GM18907 (cell line): ENCODE measurements around the gene PPP4R3A.
"Not testable (repeated sequence)": the region's sequence is repeated elsewhere in the genome, so short reads cannot be mapped to it uniquely, and the experiment has no call there.

ENCODE experiments used
- ATAC-seq: cut with Tn5 transposase; IDR thresholded peaks from one replicate; pipeline ENCODE4 v1.9.1; 2021; ENCODE audit warnings: mild to moderate bottlenecking, moderate library complexity; ENCODE audit not compliant: unreplicated experiment

Gene PPP4R3A

DNA sequence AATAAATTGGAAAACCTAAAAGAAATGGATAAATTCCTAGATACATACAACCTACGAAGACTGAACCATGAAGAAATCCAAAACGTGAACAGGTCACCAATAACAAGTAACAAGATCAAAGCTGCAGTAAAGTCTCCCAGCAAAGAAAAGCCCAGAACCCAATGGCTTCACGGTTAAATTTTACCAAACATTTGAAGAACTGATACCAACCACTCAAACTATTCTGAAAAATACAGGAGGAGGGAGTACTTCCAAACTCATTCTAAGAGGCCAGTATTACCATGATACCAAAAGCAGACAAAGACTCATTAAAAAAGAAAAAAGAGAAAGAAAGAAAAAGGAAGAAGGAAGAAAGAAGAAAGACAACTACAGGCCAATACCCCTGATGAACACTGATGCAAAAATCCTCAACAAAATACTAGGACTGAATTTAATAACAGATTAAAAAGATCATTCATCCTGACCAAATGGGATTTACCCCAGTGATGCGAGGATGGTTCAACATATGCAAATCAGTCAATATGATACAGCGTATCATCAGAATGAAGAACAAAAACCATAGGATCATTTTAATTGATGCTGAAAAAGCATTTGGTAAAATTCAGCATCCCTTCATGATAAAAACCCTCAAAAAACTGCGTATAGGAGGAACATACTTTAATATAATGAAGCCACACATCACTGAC, 65.6 kb downstream of the PPP4R3A start:
- ATAC-seq = no peak

DNA sequence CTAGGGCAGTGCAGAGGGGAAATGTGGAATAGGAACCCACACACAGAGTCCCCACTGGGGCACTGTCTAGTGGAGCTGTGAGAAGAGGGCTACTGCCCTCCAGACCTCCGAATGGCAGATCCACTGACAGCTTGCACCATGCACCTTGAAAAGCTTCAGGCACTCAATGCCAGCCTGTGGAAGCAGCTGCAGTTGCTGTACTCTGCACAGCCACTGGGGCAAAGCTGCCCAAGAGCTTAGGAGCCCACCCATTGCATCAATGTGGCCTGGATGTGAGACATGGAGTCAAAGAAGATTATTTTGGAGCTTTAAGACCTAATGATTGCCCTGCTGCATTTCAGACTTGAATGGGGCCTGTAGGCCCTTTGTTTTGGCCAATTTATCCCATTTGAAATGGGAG, 70.8 kb downstream of the PPP4R3A start:
- no peak for ATAC-seq

- ATAC-seq = no peak
Measured at GRCh38 chr14:91438845-91439244, 71.3 kb downstream of the PPP4R3A start.

DNA sequence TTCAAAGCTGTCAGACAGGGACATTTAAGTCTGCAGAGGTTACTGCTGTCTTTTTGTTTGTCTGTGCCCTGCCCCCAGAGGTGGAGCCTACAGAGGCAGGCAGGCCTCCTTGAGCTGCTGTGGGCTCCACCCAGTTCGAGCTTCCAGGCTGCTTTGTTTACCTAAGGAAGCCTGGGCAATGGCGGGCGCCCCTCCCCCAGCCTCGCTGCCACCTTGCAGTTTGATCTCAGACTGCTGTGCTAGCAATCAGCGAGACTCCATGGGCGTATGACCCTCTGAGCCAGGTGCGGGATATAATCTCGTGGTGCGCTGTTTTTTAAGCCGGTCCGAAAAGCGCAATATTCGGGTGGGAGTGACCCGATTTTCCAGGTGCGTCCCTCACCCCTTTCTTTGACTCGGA, 73.8 kb downstream of the PPP4R3A start:
- ATAC-seq = not testable (repeated sequence)

DNA sequence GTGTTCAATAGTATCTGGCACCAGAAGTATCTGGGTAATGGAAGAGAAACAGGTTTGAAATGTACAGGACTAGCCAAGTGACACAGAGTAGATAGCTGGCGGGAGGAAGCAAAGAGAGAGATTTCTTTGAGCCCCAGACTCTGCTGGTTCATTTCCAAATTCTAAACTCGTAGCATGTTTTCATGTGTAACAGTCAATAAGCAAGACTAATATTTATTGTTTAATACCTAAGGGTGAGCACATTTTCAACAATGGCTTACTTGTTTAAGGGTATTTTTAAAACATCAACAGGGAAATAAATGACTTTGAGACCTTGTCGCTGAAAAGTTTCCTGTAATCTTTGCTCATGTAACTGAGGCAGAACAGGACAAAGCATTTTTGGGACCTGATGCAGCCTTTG, 80.7 kb downstream of the PPP4R3A start:
- ATAC-seq = no peak

GRCh38 chr14:91428931-91429330, 81.2 kb downstream of the PPP4R3A start:
- not testable (repeated sequence) for ATAC-seq

DNA sequence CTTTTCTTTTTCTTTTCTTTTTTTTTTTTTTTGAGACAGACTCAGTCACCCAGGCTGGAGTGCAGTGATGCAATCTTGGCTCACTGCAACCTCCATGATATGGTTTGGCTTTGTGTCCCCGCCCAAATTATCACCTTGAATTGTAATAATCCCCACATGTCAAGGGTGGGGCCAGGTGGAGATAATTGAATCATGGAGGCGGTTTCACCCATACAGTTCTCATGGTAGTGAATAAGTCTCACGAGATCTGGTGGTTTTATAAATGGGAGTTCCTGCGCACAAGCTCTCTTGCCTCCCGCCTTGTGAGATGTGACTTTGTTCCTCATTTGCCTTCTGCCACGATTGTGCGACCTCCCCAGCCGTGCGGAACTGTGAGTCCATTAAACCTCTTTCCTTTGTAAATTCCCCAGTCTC, 84.6 kb downstream of the PPP4R3A start:
- not testable (repeated sequence) for ATAC-seq

- ATAC-seq = no peak
Measured at GRCh38 chr14:91424813-91425530, 85.1 kb downstream of the PPP4R3A start.

- ATAC-seq = no peak
Measured at GRCh38 chr14:91420686-91421085, 89.4 kb downstream of the PPP4R3A start.

GRCh38 chr14:91419451-91419850, 90.7 kb downstream of the PPP4R3A start:
- ATAC-seq = no peak

- ATAC-seq = no peak
Measured at GRCh38 chr14:91419044-91419397, 91.1 kb downstream of the PPP4R3A start.

GRCh38 chr14:91418387-91419043, 91.6 kb downstream of the PPP4R3A start:
- ATAC-seq = no peak

DNA sequence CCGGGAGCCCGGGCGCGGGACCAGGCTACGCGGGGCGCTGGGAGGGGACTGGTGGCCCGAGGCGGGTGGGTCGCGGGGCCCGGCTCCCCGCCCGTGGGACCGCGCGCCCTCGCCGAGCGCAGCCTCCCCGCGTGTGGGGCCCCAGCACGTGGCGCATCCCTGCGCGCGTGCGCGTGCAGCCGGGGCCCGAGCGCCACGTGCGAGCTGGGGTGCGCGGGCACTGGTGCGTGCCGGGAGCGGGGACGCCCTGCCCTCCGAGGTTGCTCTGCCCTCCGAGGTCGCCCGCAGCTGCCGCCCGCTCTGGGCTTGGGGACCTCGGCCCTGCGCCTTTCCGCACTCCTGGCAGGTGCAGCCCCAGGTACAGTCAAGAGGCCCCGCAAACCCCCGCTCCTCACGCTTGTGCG, 92.1 kb downstream of the PPP4R3A start:
- peak; percentile 31 for ATAC-seq

DNA sequence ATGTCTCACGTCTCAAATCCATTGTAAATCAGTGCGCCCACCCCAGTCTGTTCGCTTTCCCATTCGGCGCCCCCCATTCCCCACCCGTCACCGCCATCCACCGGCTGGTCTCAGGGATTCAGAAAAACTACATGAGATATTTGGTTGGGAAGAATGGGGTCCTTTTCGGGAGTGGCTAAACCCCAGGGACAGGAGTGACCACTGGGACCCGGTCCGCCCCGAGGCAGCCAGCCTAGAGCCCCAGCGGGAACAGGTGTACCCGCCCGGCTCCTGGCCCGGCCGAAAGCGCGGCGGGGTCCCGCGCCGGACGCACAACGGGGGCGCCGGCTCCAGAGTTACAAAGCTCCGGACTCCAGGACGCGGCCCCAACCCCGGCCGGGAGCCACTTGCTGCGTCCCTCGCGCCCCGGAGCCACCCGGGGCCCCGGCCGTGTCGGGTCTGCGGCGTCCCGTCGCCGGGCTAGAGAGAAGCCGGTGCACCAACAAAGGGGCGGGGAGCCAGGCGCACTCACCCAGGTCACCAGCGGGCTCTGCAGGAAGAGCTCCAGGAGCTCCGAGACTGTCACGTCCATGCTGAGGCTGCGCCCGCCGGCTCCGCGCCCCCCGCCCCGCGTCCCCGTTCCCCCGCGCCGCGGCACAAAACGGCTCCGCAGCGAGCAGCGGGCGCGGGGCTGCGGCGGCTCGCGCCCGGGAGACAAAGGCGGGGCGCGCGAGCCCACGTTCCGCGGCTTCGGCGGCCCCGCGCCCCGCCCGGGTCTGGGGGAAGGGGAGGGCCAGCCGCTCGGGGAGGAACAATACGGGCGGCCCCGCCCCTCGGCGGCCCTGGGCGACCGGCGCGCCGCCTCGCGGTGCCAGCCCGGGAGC, 92.8 kb downstream of the PPP4R3A start, which contains the start of gene CCDC88C:
Gene CCDC88C, minus strand, starts transcription at position 701 of the 863 bp plus-strand sequence. Its CDS starts 130 bp downstream, at position 571.
- ATAC-seq = peak; percentile 51

DNA sequence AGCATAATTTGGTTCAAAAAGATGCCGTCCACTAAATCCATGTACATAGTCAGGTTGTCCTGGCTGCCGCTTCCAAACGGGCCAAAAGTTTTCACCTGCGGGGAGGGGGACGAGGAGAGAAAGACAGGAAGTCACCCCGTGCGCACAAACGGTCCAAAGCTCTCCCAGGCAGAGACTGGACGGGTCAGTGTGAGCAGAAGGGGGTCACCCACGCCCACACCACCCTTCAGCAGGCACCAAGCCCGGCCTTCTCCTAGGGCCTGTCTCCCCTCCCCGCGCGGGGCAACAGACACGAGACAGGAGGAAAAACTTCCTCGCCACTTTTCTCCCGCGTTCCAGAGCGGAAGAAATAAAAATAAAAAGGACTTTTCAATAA, 93.4 kb downstream of the PPP4R3A start:
- no peak for ATAC-seq

GRCh38 chr14:91415794-91416743, 94.0 kb downstream of the PPP4R3A start:
- ATAC-seq = peak; percentile 67

DNA sequence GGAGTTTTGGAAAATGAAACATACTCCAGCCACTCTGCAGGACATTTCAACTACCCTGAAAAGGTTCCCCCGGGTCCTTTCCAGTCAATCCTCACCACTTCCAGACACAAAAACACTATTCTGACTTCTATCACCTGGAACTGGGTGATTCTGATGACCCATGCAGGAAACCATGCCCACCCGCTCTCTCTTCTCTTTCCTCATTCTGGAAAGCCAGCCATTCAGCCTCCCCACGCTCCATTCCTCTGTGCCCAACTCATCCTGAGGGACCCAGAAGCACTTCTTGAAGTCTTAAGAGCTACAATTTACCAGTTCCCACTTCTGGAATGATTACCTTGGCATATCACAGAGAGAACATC, 95.7 kb downstream of the PPP4R3A start:
- ATAC-seq = no peak

GRCh38 chr14:91413547-91414474, 96.3 kb downstream of the PPP4R3A start:
- ATAC-seq = no peak

- no peak for ATAC-seq
Measured at GRCh38 chr14:91412939-91413338, 97.2 kb downstream of the PPP4R3A start.
